OCI-LY3 (cell line): ENCODE measurements around the gene LRP5.

ENCODE experiments used
- H2AFZ ChIP-seq: fragments of 200-600, 300-600 bp; shearing (Covaris generic); 2 replicates; pipeline ENCODE4 v1.6.0; 2014; ENCODE audit warnings: antibody characterized with exemption, low read depth, low read length
- H3K27ac ChIP-seq: fragments of 200-600, 300-600 bp; sonication (generic); 2 replicates; pipeline ENCODE4 v1.5.1; 2014; ENCODE audit warnings: mild to moderate bottlenecking, low read length, moderate library complexity, mixed read lengths
- H3K27me3 ChIP-seq: fragments of 200-600, 300-600 bp; sonication (generic); 2 replicates; pipeline ENCODE4 v1.6.1; 2014; ENCODE audit warnings: low read depth, low read length, mixed read lengths
- H3K36me3 ChIP-seq: fragments of 200-600, 300-600 bp; sonication (generic); replicated peaks from 2 replicates; pipeline ENCODE3; 2014; ENCODE audit warnings: low read depth, low read length, mixed read lengths
- H3K4me1 ChIP-seq: fragments of 300-600, 200-600 bp; sonication (generic); 2 replicates; pipeline ENCODE4 v1.6.1; 2014; ENCODE audit warnings: low read length, mixed read lengths
- H3K4me2 ChIP-seq: fragments of 200-600, 300-600 bp; sonication (generic); 2 replicates; pipeline ENCODE4 v1.6.1; 2014; ENCODE audit warnings: low read length, mixed read lengths
- H3K4me3 ChIP-seq: fragments of 300-600, 200-600 bp; sonication (generic); 2 replicates; pipeline ENCODE4 v1.5.1; 2014; ENCODE audit warnings: antibody characterized with exemption, mild to moderate bottlenecking, low read length, moderate library complexity
- H3K79me2 ChIP-seq: fragments of 300-600, 200-600 bp; shearing (Covaris generic); 2 replicates; pipeline ENCODE4 v1.6.1; 2014; ENCODE audit warnings: mild to moderate bottlenecking, low read length, mixed read lengths
- H3K9ac ChIP-seq: fragments of 300-600, 200-600 bp; shearing (Covaris generic); 2 replicates; pipeline ENCODE4 v1.6.0; 2014; ENCODE audit warnings: mild to moderate bottlenecking, low read length, moderate library complexity
- H3K9me3 ChIP-seq: fragments of 200-600, 300-600 bp; shearing (Covaris generic); 2 replicates; pipeline ENCODE4 v1.6.1; 2014; ENCODE audit warnings: low read length, mixed read lengths; ENCODE audit not compliant: insufficient read depth
- H4K20me1 ChIP-seq: fragments of 200-600, 300-600 bp; sonication (generic); 2 replicates; pipeline ENCODE4 v1.6.1; 2016; ENCODE audit warnings: low read length, mixed read lengths; ENCODE audit not compliant: insufficient read depth
- EZH2phosphoT487 ChIP-seq: fragments of 200-600 bp; shearing (Covaris generic); IDR thresholded peaks from 2 replicates; pipeline ENCODE4 v1.6.1; 2018; ENCODE audit warnings: antibody characterized with exemption, mixed run types, low read depth
- TF ChIP-seq, protein P1 (sequence below): fragments of 200-600, 300-600 bp; sonication (generic); IDR thresholded peaks from 2 replicates; pipeline ENCODE4 v1.5.1; 2014; ENCODE audit warnings: antibody characterized with exemption, low read length, low read depth

Gene LRP5

DNA sequence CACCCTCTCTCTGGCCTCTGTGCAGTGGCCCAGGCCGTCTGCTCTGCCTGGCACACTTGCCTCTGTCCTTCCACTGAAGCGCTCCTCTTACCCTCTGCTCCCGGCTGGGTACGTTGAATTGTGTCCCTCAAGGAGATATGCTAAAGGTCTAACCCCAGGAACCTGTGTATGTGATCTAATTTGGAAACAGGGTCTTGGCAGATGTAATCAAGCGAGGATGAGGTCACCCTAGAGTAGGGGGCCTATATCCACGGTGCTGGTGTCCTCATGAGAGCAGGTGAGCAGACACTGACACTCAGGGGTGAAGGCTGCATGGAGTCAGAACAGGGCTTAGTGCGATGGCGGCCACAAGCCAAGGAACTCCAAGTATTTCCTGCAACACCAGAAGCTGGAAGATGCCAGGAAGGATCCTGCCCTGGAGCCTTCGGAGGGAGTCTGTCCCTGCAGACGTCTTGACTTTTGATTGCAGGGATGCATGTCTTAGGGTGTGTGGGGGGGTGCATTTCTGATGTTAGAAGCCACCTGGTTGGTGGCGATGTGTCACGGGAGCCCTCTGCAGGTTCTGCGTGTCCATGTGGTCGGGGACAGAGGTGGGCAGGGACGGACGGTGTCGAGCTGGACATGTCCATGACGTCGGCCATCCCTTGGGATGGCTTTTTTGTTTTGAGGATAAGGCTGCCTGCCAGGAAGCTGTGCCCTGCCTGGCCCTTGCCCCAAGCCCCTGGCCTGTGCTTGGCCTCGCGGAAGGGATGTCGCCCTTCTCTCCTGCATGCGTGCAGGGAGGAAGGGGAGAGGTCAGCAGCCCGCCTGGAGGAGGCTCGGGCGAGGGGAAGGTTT is 68.6 kb downstream of the LRP5 start:
- Histone ChIP-seq H2AFZ (no peak overlapping the region), H3K36me3 (no peaks in the 10 kb centered on the region), H3K27me3 (no peaks in the 10 kb centered on the region), H3K4me3 (no peak overlapping the region), H3K4me1 (peaks cover 15% of the 10 kb centered on the region), H3K9ac (no peak overlapping the region), H3K4me2 (no peak overlapping the region), H3K27ac (no peak overlapping the region), H4K20me1 (peaks cover 17% of the 10 kb centered on the region; the same call in 1 of the 2 replicates), H3K79me2 (no peaks in the 10 kb centered on the region), H3K9me3 (no peaks in the 10 kb centered on the region)
- no peak for TF ChIP-seq EZH2phosphoT487
- TF ChIP-seq, protein P1, sequence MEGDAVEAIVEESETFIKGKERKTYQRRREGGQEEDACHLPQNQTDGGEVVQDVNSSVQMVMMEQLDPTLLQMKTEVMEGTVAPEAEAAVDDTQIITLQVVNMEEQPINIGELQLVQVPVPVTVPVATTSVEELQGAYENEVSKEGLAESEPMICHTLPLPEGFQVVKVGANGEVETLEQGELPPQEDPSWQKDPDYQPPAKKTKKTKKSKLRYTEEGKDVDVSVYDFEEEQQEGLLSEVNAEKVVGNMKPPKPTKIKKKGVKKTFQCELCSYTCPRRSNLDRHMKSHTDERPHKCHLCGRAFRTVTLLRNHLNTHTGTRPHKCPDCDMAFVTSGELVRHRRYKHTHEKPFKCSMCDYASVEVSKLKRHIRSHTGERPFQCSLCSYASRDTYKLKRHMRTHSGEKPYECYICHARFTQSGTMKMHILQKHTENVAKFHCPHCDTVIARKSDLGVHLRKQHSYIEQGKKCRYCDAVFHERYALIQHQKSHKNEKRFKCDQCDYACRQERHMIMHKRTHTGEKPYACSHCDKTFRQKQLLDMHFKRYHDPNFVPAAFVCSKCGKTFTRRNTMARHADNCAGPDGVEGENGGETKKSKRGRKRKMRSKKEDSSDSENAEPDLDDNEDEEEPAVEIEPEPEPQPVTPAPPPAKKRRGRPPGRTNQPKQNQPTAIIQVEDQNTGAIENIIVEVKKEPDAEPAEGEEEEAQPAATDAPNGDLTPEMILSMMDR: peak; percentile 32

DNA sequence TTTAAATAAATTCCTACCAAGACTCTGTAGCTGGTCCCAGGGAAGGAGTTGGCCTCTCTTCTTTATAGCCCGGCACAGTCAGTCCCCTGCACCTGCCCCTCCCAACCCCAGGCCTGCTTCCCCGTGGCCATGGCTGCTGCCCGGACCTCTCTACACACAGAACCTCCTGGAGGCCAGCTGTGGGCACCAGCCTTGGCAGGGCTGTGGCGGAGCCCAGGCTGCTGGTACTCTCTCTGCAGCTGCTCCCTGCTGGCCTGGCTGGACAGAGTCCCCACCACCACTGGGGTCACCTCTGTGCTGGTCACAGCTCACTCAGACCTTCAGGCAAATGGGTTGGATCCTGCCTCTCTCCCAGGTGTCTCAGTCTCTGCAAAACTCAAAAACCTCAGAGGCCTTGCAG is 69.3 kb downstream of the LRP5 start:
- H3K79me2 ChIP-seq: no peaks in the 10 kb centered on the region
- no peak overlapping the region for H3K9ac ChIP-seq
- H3K27ac ChIP-seq: no peak overlapping the region

DNA sequence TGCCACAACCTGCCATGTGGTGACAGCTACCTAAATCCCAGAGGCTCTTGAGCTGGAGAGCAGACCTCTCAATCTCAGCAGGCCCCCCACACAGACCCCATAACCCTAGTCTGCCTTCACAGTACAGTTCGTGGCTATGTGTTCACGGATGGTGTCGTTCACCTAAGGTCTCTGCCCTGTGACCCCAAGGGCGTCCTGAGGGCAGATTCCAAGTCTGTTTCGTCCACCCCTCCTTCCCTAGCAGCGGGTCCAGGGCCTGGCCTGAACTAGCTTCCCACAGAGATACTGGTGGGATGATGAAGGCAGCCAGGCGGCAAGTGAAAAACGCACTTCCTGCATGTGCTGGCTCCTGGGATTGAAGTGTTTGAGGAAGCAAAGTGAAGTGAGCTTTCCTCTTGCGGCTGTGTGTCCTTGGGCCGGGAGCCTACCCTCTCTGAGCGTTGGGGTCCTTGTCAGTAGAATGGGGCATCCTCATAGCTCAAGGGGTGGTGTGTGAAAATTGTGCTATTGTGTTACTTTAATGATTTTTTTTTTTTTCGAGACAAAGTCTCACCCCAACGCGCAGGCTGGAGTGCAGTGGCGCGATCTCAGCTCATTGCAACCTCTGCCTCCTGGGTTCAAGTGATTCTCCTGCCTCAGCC is 70.1 kb downstream of the LRP5 start:
- Histone ChIP-seq H3K27me3 (no peaks in the 10 kb centered on the region), H3K9me3 (no peaks in the 10 kb centered on the region), H3K79me2 (no peaks in the 10 kb centered on the region), H3K36me3 (peaks cover 7% of the 10 kb centered on the region), H3K4me3 (no peak overlapping the region), H3K27ac (no peak overlapping the region), H4K20me1 (peaks cover 19% of the 10 kb centered on the region; the same call in 1 of the 2 replicates), H3K4me2 (no peak overlapping the region), H3K9ac (no peak overlapping the region), H2AFZ (no peak overlapping the region), H3K4me1 (peaks cover 15% of the 10 kb centered on the region)
- TF ChIP-seq, protein P1: no peak
- TF ChIP-seq EZH2phosphoT487: no peak

More for the DNA sequence above, 69.3 kb downstream of the LRP5 start:
- no peak overlapping the region for H2AFZ ChIP-seq
- peaks cover 15% of the 10 kb centered on the region for H3K4me1 ChIP-seq
- no peak overlapping the region for H3K4me2 ChIP-seq
- peaks cover 17% of the 10 kb centered on the region; the same call in 1 of the 2 replicates for H4K20me1 ChIP-seq
- TF ChIP-seq EZH2phosphoT487: no peak
- TF ChIP-seq, protein P1: no peak
- no peaks in the 10 kb centered on the region for H3K9me3 ChIP-seq
- H3K27me3 ChIP-seq: no peaks in the 10 kb centered on the region
- peaks cover 6% of the 10 kb centered on the region for H3K36me3 ChIP-seq
- H3K4me3 ChIP-seq: no peak overlapping the region

DNA sequence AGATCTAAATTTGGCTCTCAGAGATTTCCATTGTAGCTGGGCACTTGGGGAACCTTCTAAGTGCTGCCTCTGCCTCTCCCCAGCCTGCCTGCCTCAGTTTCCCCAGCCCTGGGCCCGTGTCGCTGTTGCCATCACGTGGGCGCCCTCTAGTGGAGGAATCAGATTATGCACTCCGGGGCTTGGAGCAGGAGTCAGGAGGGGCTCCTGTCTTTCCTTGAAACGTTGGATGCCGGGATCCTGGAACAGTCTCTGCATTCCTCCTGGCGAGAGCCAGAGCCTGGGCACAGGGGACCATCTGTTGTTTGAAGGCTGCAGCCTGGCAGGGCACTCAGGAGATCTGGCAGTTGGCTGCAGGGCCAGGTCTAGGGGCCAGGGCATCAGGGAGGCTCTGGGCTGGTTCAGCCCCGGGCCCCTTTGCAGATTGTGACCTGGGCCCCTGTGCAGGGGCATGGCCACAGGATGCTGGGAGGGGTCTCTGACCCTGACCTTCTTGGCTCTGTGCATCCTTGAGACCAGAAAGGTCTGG is 71.6 kb downstream of the LRP5 start:
- H3K4me1 ChIP-seq: peaks cover 15% of the 10 kb centered on the region
- no peak overlapping the region for H3K27ac ChIP-seq
- no peak for TF ChIP-seq EZH2phosphoT487
- TF ChIP-seq, protein P1: peak; percentile 100
- H2AFZ ChIP-seq: no peak overlapping the region
- H4K20me1 ChIP-seq: peaks cover 23% of the 10 kb centered on the region; the same call in 1 of the 2 replicates
- no peak overlapping the region for H3K4me3 ChIP-seq
- no peaks in the 10 kb centered on the region for H3K9me3 ChIP-seq
- H3K9ac ChIP-seq: no peak overlapping the region
- no peaks in the 10 kb centered on the region for H3K79me2 ChIP-seq
- peaks cover 7% of the 10 kb centered on the region for H3K36me3 ChIP-seq
- H3K4me2 ChIP-seq: no peak overlapping the region
- H3K27me3 ChIP-seq: no peaks in the 10 kb centered on the region
